ENCODE data around the gene DEK. TPM values are rescaled to one million over a fixed set of nuclear protein-coding genes. Genes with fewer than 3 reads are reported as not detected.

The DEK gene
- total RNA-seq, 2 donors from 2014 or later = 72.6 to 130 TPM

- H3K27me3 ChIP-seq (replicated peaks; ENCODE audit: insufficient read depth) = no peaks in the 10 kb centered on the region
- no peaks in the 10 kb centered on the region for H3K4me1 ChIP-seq (ENCODE audit: control insufficient read depth in 1 of 2, low read depth in 2 of 2)
- ATAC-seq (ENCODE audit: insufficient number of reproducible peaks, low FRiP score, low read depth) = no peak
- TF ChIP-seq CTCF (IDR thresholded peaks at IDR 0.05) = no peak
- H3K27ac ChIP-seq = no peak overlapping the region
- no peak overlapping the region for H3K4me3 ChIP-seq
- peaks cover 28% of the 10 kb centered on the region for H3K36me3 ChIP-seq
- H3K9me3 ChIP-seq = no peaks in the 10 kb centered on the region
- no peak for DNase-seq (ENCODE audit: low spot score)
Observed at GRCh38 chr6:18221288-18221615, 43.1 kb downstream of the DEK start.

- TF ChIP-seq CTCF (IDR thresholded peaks at IDR 0.05) = no peak
- DNase-seq (ENCODE audit: low spot score) (no peak), ATAC-seq (ENCODE audit: insufficient number of reproducible peaks, low FRiP score, low read depth) (no peak)
- no peaks in the 10 kb centered on the region for H3K4me1 ChIP-seq (ENCODE audit: control insufficient read depth in 1 of 2, low read depth in 2 of 2)
- no peaks in the 10 kb centered on the region for H3K9me3 ChIP-seq
- H3K27me3 ChIP-seq (replicated peaks; ENCODE audit: insufficient read depth) = no peaks in the 10 kb centered on the region
- peaks cover 19% of the 10 kb centered on the region for H3K36me3 ChIP-seq
- H3K4me3 ChIP-seq = no peak overlapping the region
- no peak overlapping the region for H3K27ac ChIP-seq
Observed at GRCh38 chr6:18219591-18219990, 44.7 kb downstream of the DEK start.

- peaks cover 12% of the 10 kb centered on the region for H3K36me3 ChIP-seq
- no peak overlapping the region for H3K27ac ChIP-seq
- TF ChIP-seq CTCF (IDR thresholded peaks at IDR 0.05) = no peak
- H3K9me3 ChIP-seq = no peaks in the 10 kb centered on the region
- H3K4me3 ChIP-seq = no peak overlapping the region
- ATAC-seq (ENCODE audit: insufficient number of reproducible peaks, low FRiP score, low read depth) (no peak), DNase-seq (ENCODE audit: low spot score) (no peak)
- H3K4me1 ChIP-seq (ENCODE audit: control insufficient read depth in 1 of 2, low read depth in 2 of 2) = no peaks in the 10 kb centered on the region
- H3K27me3 ChIP-seq (replicated peaks; ENCODE audit: insufficient read depth) = no peaks in the 10 kb centered on the region
Observed at GRCh38 chr6:18218233-18218632, 46.1 kb downstream of the DEK start.

- ATAC-seq (ENCODE audit: insufficient number of reproducible peaks, low FRiP score, low read depth) = no peak
- Histone ChIP-seq H3K4me1 (ENCODE audit: control insufficient read depth in 1 of 2, low read depth in 2 of 2) (no peaks in the 10 kb centered on the region), H3K27me3 (replicated peaks; ENCODE audit: insufficient read depth) (no peaks in the 10 kb centered on the region), H3K4me3 (no peak overlapping the region), H3K9me3 (no peaks in the 10 kb centered on the region), H3K27ac (no peak overlapping the region), H3K36me3 (peaks cover 5% of the 10 kb centered on the region)
- no peak for TF ChIP-seq CTCF (IDR thresholded peaks at IDR 0.05)
- no peak for DNase-seq (ENCODE audit: low spot score)
Observed at GRCh38 chr6:18216411-18216810, 47.9 kb downstream of the DEK start.

GRCh38 chr6:18215436-18215835 lies 48.9 kb downstream of the DEK start:
- no peaks in the 10 kb centered on the region for H3K36me3 ChIP-seq
- no peak for TF ChIP-seq CTCF (IDR thresholded peaks at IDR 0.05)
- H3K9me3 ChIP-seq = no peaks in the 10 kb centered on the region
- ATAC-seq (ENCODE audit: insufficient number of reproducible peaks, low FRiP score, low read depth) (no peak), DNase-seq (ENCODE audit: low spot score) (no peak)
- no peak overlapping the region for H3K4me3 ChIP-seq
- H3K27ac ChIP-seq = no peak overlapping the region
- no peaks in the 10 kb centered on the region for H3K4me1 ChIP-seq (ENCODE audit: control insufficient read depth in 1 of 2, low read depth in 2 of 2)
- H3K27me3 ChIP-seq (replicated peaks; ENCODE audit: insufficient read depth) = no peaks in the 10 kb centered on the region

Data from thoracic aorta (tissue), 2 donors.